Mesendoderm (in vitro differentiated cells): ENCODE results near the gene CXCL1.
A peak's percentile ranks its signal among the peaks of the same experiment; 100 is the strongest.

Experiments
- DNase-seq: peaks from one replicate; pipeline ENCODE4 v3.0.0; 2013
- H2AK5ac ChIP-seq: 2 replicates; pipeline ENCODE4 v1.6.1; 2013; ENCODE audit warnings: low read length, inconsistent platforms
- H2BK120ac ChIP-seq: 2 replicates; pipeline ENCODE4 v1.6.1; 2013; ENCODE audit warnings: low read depth, mild to moderate bottlenecking, low read length, moderate library complexity, mixed read lengths
- H2BK15ac ChIP-seq: replicated peaks from 2 replicates; pipeline ENCODE4 v1.6.1; 2013; ENCODE audit warnings: low read depth, mild to moderate bottlenecking, moderate library complexity
- H2BK5ac ChIP-seq: 2 replicates; pipeline ENCODE4 v1.6.1; 2013; ENCODE audit warnings: low read length, inconsistent platforms
- H3K18ac ChIP-seq: 2 replicates; pipeline ENCODE4 v1.6.1; 2013; ENCODE audit warnings: mild to moderate bottlenecking, low read length, mixed read lengths
- H3K23ac ChIP-seq: one replicate; pipeline ENCODE4 v1.6.1; 2013; ENCODE audit warnings: low read length
- H3K27ac ChIP-seq: 2 replicates; pipeline ENCODE4 v1.5.1; 2013; ENCODE audit warnings: low read depth, mild to moderate bottlenecking, inconsistent platforms, low read length, moderate library complexity
- H3K27me3 ChIP-seq: 2 replicates; pipeline ENCODE4 v1.6.1; 2013; ENCODE audit warnings: low read length, control low read depth, mild to moderate bottlenecking, inconsistent platforms; ENCODE audit not compliant: insufficient read depth, poor library complexity
- H3K36me3 ChIP-seq: 2 replicates; pipeline ENCODE4 v1.6.1; 2013; ENCODE audit warnings: low read length, inconsistent platforms; ENCODE audit not compliant: control insufficient read depth, insufficient read depth
- H3K4ac ChIP-seq: one replicate; pipeline ENCODE4 v1.6.1; 2013; ENCODE audit warnings: low read depth, mild to moderate bottlenecking, low read length, moderate library complexity
- H3K4me1 ChIP-seq: 2 replicates; pipeline ENCODE4 v1.6.1; 2013; ENCODE audit warnings: low read depth, low read length, inconsistent platforms; ENCODE audit not compliant: control insufficient read depth
- H3K4me2 ChIP-seq: 2 replicates; pipeline ENCODE4 v1.6.1; 2013; ENCODE audit warnings: low read length
- H3K4me3 ChIP-seq: 2 replicates; pipeline ENCODE4 v1.5.1; 2013; ENCODE audit warnings: mild to moderate bottlenecking, low read length
- H3K56ac ChIP-seq: one replicate; pipeline ENCODE4 v1.6.1; 2013; ENCODE audit warnings: low read length
- H3K79me1 ChIP-seq: 2 replicates; pipeline ENCODE4 v1.6.1; 2013; ENCODE audit warnings: low read length, inconsistent platforms
- H3K79me2 ChIP-seq: 2 replicates; pipeline ENCODE4 v1.6.1; 2013; ENCODE audit warnings: mild to moderate bottlenecking, low read length; ENCODE audit not compliant: control insufficient read depth, insufficient read depth
- H3K9ac ChIP-seq: 2 replicates; pipeline ENCODE4 v1.6.1; 2013; ENCODE audit warnings: low read length, inconsistent platforms
- H4K5ac ChIP-seq: one replicate; pipeline ENCODE4 v1.6.1; 2013; ENCODE audit warnings: low read length
- H4K8ac ChIP-seq: one replicate; pipeline ENCODE4 v1.6.1; 2013; ENCODE audit warnings: low read depth, mild to moderate bottlenecking, control low read depth, low read length, moderate library complexity
- WGBS: extraction: QIAGEN DNeasy Blood & Tissue Kit; methylation state at CpG from one replicate; pipeline ENCODE4 v1.1.7; 2013; ENCODE audit warnings: low lambda C conversion rate, missing lambda C conversion rate; ENCODE audit not compliant: insufficient coverage; ENCODE audit errors: extremely low coverage; 5-methylcytosine and 5-hydroxymethylcytosine counted together

CXCL1 gene

DNA sequence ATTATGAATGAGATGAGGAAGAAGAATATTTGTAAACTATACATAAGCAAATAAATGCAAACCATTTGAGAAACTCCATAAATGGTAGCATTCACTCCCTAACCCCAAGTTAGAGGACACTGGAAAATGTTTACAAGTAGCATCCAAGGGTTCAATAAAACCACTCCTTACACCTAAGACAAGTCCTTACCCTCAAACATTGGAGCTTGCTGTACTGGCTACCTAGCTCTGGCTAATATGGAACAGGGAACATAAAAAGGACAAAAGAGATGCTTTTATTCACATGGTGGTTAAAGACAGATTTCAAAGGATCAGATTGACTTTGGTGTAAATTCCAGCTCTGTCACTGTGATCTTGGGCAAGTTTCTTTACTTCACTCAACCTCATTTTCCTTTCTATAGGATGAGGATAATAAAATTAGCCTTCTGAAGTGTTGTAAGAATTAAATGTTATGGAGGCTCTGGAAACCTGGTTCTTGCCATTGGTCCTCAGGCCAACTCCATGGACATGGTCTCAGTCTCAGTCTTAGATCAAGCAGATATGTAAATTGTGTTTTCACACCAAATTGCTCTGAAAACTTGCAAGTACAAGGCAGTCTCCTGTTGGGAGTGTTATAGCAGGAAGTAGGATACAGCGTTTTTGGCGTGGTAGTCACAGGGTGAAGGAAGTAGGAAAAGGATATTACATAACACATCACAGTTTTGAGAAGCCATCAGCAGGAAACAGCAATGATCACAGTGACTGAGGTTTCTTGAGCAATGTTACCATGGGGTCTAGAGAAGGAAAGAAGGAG is 3.3 kb downstream of the CXCL1 start:
- Histone ChIP-seq H3K56ac (no peak overlapping the region), H4K8ac (no peak overlapping the region), H3K79me2 (no peaks in the 10 kb centered on the region), H3K79me1 (no peaks in the 10 kb centered on the region), H3K23ac (no peak overlapping the region), H3K18ac (no peak overlapping the region), H3K27ac (no peak overlapping the region), H4K5ac (no peak overlapping the region), H3K4me2 (no peak overlapping the region), H3K4me1 (peaks cover 1% of the 10 kb centered on the region), H3K9ac (no peak overlapping the region), H3K4me3 (no peak overlapping the region), H2BK120ac (no peak overlapping the region), H3K36me3 (no peaks in the 10 kb centered on the region), H2AK5ac (no peak overlapping the region), H3K4ac (no peak overlapping the region), H2BK15ac (no peak overlapping the region), H2BK5ac (no peak overlapping the region), H3K27me3 (no peaks in the 10 kb centered on the region)
- peak; percentile 13 for DNase-seq
- WGBS = no CpG with 5 or more reads among the region's 2 CpGs

- no peak overlapping the region for H3K27ac ChIP-seq
- no peak overlapping the region for H2BK15ac ChIP-seq
- H4K5ac ChIP-seq = no peak overlapping the region
- H3K9ac ChIP-seq = no peak overlapping the region
- DNase-seq = no peak
- no peaks in the 10 kb centered on the region for H3K36me3 ChIP-seq
- H3K4ac ChIP-seq = no peak overlapping the region
- H3K18ac ChIP-seq = no peak overlapping the region
- no peaks in the 10 kb centered on the region for H3K79me2 ChIP-seq
- no peak overlapping the region for H2AK5ac ChIP-seq
- H3K27me3 ChIP-seq = no peaks in the 10 kb centered on the region
- no CpG with 5 or more reads among the region's 2 CpGs for WGBS
- H3K4me1 ChIP-seq = peaks cover 1% of the 10 kb centered on the region
- no peak overlapping the region for H2BK120ac ChIP-seq
- no peak overlapping the region for H3K4me3 ChIP-seq
- H3K4me2 ChIP-seq = no peak overlapping the region
- H4K8ac ChIP-seq = no peak overlapping the region
- no peak overlapping the region for H3K23ac ChIP-seq
- H3K56ac ChIP-seq = no peak overlapping the region
- H2BK5ac ChIP-seq = no peak overlapping the region
- H3K79me1 ChIP-seq = no peaks in the 10 kb centered on the region
These were observed 5.2 kb downstream of the CXCL1 start for GRCh38 chr4:73874386-73874785.

- Histone ChIP-seq H3K4me1 (peaks cover 1% of the 10 kb centered on the region), H3K79me2 (no peaks in the 10 kb centered on the region), H3K4me3 (no peak overlapping the region), H2AK5ac (no peak overlapping the region), H3K18ac (no peak overlapping the region), H2BK15ac (no peak overlapping the region), H4K5ac (no peak overlapping the region), H3K23ac (no peak overlapping the region), H3K56ac (no peak overlapping the region), H3K27ac (no peak overlapping the region), H4K8ac (no peak overlapping the region), H3K4me2 (no peak overlapping the region), H3K36me3 (no peaks in the 10 kb centered on the region), H3K9ac (no peak overlapping the region), H2BK5ac (no peak overlapping the region), H3K4ac (no peak overlapping the region), H2BK120ac (no peak overlapping the region), H3K79me1 (no peaks in the 10 kb centered on the region), H3K27me3 (no peaks in the 10 kb centered on the region)
- no CpG with 5 or more reads among the region's 1 CpG for WGBS
- DNase-seq = no peak
These were observed 6.2 kb downstream of the CXCL1 start for GRCh38 chr4:73875401-73875800.

- no peak overlapping the region for H3K56ac ChIP-seq
- H2BK120ac ChIP-seq = no peak overlapping the region
- no peak overlapping the region for H3K4me3 ChIP-seq
- H3K9ac ChIP-seq = no peak overlapping the region
- no peak for DNase-seq
- WGBS = no CpG with 5 or more reads among the region's 1 CpG
- no peak overlapping the region for H2BK5ac ChIP-seq
- H3K79me2 ChIP-seq = no peaks in the 10 kb centered on the region
- H4K5ac ChIP-seq = no peak overlapping the region
- no peak overlapping the region for H3K23ac ChIP-seq
- no peak overlapping the region for H3K4me2 ChIP-seq
- no peak overlapping the region for H3K4ac ChIP-seq
- H2BK15ac ChIP-seq = no peak overlapping the region
- H3K27ac ChIP-seq = no peak overlapping the region
- no peak overlapping the region for H3K18ac ChIP-seq
- no peaks in the 10 kb centered on the region for H3K4me1 ChIP-seq
- no peak overlapping the region for H2AK5ac ChIP-seq
- H3K27me3 ChIP-seq = no peaks in the 10 kb centered on the region
- no peaks in the 10 kb centered on the region for H3K36me3 ChIP-seq
- no peaks in the 10 kb centered on the region for H3K79me1 ChIP-seq
- H4K8ac ChIP-seq = no peak overlapping the region
These were observed 14.1 kb downstream of the CXCL1 start for GRCh38 chr4:73883306-73883705.

DNA sequence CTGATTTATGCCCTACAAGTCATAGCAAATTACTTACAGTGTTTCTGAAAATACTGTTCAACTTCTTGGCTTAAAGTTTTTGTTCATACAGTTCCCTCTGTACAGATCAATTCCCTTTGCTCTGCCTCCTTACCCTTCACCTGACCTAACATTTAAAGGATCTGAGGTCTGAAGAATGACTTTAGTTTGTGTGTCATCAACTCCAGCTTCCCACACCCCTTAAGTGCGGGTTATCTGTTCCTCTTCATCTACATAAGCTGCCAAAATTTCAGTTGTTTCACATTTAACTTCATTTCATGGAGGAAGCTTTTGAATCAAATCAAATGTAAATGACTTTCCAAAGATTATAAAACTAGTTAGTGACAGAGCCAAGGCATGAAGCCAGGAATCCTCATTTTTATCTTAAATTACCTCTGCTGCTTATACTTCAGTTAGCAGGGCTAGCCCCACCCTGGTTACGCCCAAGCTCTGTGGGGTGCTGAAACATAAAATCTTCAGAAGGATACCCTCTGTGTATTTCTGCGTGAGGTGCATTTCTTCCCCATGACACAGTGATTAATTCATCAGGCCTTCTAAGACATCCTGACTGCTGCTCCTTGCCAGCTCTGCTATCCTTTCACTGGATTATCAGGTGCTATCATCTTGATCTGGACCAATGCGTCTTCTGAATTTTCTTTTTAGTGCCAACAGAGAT is 16.5 kb downstream of the CXCL1 start:
- Histone ChIP-seq H3K27ac (no peak overlapping the region), H3K56ac (no peak overlapping the region), H3K36me3 (no peaks in the 10 kb centered on the region), H2BK120ac (no peak overlapping the region), H2BK15ac (no peak overlapping the region), H3K23ac (no peak overlapping the region), H3K18ac (no peak overlapping the region), H3K4me3 (no peak overlapping the region), H3K4ac (no peak overlapping the region), H3K4me1 (no peaks in the 10 kb centered on the region), H2AK5ac (no peak overlapping the region), H4K5ac (no peak overlapping the region), H4K8ac (no peak overlapping the region), H3K79me2 (no peaks in the 10 kb centered on the region), H3K9ac (no peak overlapping the region), H3K27me3 (no peaks in the 10 kb centered on the region), H3K4me2 (no peak overlapping the region), H3K79me1 (no peaks in the 10 kb centered on the region), H2BK5ac (no peak overlapping the region)
- no peak for DNase-seq
- no CpG with 5 or more reads among the region's 4 CpGs for whole genome bisulfite sequencing
